Endodermal cell (in vitro differentiated cells): ENCODE results near the gene INO80C. TPM values are rescaled to one million over a fixed set of nuclear protein-coding genes. Genes with fewer than 3 reads are reported as not detected.

ENCODE experiments used
- DNase-seq: peaks from one replicate; pipeline ENCODE4 v3.0.0-alpha.2; 2017
- H3K27ac ChIP-seq: 2 replicates; pipeline ENCODE4 v1.5.1; 2013; ENCODE audit warnings: mild to moderate bottlenecking, low read depth, low read length, moderate library complexity
- H3K27me3 ChIP-seq: 2 replicates; pipeline ENCODE4 v1.6.1; 2013; ENCODE audit warnings: mild to moderate bottlenecking, low read length, moderate library complexity; ENCODE audit not compliant: insufficient read depth, control insufficient read depth, poor library complexity, severe bottlenecking
- H3K36me3 ChIP-seq: 2 replicates; pipeline ENCODE4 v1.7.0; 2013; ENCODE audit warnings: mild to moderate bottlenecking, low read length, moderate library complexity; ENCODE audit not compliant: control insufficient read depth, insufficient read depth
- H3K4me1 ChIP-seq: one replicate; pipeline ENCODE4 v1.7.0; 2013; ENCODE audit warnings: low read length; ENCODE audit not compliant: control insufficient read depth, insufficient read depth
- H3K4me3 ChIP-seq: 2 replicates; pipeline ENCODE4 v1.5.1; 2013; ENCODE audit warnings: mild to moderate bottlenecking, low read length, moderate library complexity
- H3K9ac ChIP-seq: 2 replicates; pipeline ENCODE4 v1.6.1; 2013; ENCODE audit warnings: mild to moderate bottlenecking, low read length, moderate library complexity; ENCODE audit not compliant: poor library complexity, severe bottlenecking; ENCODE audit errors: extremely low read depth
- H3K9me3 ChIP-seq: 2 replicates; pipeline ENCODE4 v1.6.1; 2013; ENCODE audit warnings: mild to moderate bottlenecking, low read length, moderate library complexity; ENCODE audit not compliant: control insufficient read depth
- H3K27ac Mint-ChIP-seq: 2 replicates; pipeline ENCODE4 v1.8.0; 2020; ENCODE audit warnings: mixed read lengths
- H3K27me3 Mint-ChIP-seq: 2 replicates; pipeline ENCODE4 v1.8.0; 2021; ENCODE audit warnings: mild to moderate bottlenecking, mixed read lengths; ENCODE audit not compliant: insufficient read depth
- H3K36me3 Mint-ChIP-seq: 2 replicates; pipeline ENCODE4 v1.8.0; 2020; ENCODE audit warnings: low read depth, mixed read lengths
- H3K4me1 Mint-ChIP-seq: 2 replicates; pipeline ENCODE4 v1.8.0; 2020; ENCODE audit warnings: mixed read lengths
- H3K4me3 Mint-ChIP-seq: 2 replicates; pipeline ENCODE4 v1.8.0; 2020; ENCODE audit warnings: mild to moderate bottlenecking, moderate library complexity, mixed read lengths
- H3K9me3 Mint-ChIP-seq: 2 replicates; pipeline ENCODE4 v1.8.0; 2020; ENCODE audit warnings: mild to moderate bottlenecking, mixed read lengths
- WGBS, 2 experiments: methylation state at CpG; one replicate each; pipeline versions ENCODE4 v1.1.5 to v1.1.7; 2013; ENCODE audit warnings: missing lambda C conversion rate in 2 of 2, mixed read lengths in 1 of 2; ENCODE audit not compliant: insufficient coverage in 1 of 2, insufficient read length in 1 of 2; 5-methylcytosine and 5-hydroxymethylcytosine counted together
- total RNA-seq, 2 donors: library from RNA; stranded (reverse); fragmentation: NEBNext Ultra II Directional in 1 of 2; extraction: Animal tissue kit (Norgen Biotek cat#: 25700) in 1 of 2; gene quantifications; 2 replicates in 1 of 2; 3 replicates in 1 of 2; pipeline ENCODE4 v1.2.1, GENCODE V29; 2021
- TF ChIP-seq, protein P1 (sequence below): fragments of 200-600 bp; sonication (generic); conservative IDR thresholded peaks from 2 replicates; pipeline ENCODE4 v1.5.0; 2021; ENCODE audit warnings: antibody characterized with exemption, mild to moderate bottlenecking

Gene INO80C
- total RNA-seq, 2 donors from 2014 or later: 31.1 to 31.9 TPM

DNA sequence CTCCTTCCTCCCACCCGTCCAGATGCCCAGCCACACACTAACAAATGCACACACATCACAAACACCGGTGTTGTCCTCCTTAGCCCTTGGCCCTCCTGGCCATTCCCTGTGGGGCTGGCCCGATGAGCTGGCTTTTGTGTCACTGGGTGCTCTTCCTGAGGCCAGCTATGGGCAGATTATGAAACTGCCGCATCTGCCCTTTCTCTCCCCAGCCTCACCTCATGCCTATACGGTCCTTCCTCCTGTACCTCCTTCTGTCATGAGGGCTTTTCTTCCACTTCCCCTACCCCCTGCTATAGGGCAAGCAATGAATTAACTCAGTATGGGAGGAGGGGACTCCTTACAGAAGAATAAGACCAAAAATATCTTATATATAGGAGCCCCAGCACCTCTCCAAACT is 10.3 kb upstream of the INO80C start:
- Histone ChIP-seq H3K4me3 (no peak overlapping the region), H3K27me3 (no peaks in the 10 kb centered on the region), H3K36me3 (no peaks in the 10 kb centered on the region), H3K4me1 (peaks cover 2% of the 10 kb centered on the region), H3K27ac (no peak overlapping the region), H3K9me3 (no peaks in the 10 kb centered on the region), H3K9ac (no peak overlapping the region)
- Mint-ChIP-seq H3K27me3 (no peaks in the 10 kb centered on the region), H3K9me3 (no peaks in the 10 kb centered on the region), H3K36me3 (no peaks in the 10 kb centered on the region), H3K4me3 (no peak overlapping the region), H3K4me1 (peaks cover 2% of the 10 kb centered on the region), H3K27ac (no peak overlapping the region)
- TF ChIP-seq, protein P1, sequence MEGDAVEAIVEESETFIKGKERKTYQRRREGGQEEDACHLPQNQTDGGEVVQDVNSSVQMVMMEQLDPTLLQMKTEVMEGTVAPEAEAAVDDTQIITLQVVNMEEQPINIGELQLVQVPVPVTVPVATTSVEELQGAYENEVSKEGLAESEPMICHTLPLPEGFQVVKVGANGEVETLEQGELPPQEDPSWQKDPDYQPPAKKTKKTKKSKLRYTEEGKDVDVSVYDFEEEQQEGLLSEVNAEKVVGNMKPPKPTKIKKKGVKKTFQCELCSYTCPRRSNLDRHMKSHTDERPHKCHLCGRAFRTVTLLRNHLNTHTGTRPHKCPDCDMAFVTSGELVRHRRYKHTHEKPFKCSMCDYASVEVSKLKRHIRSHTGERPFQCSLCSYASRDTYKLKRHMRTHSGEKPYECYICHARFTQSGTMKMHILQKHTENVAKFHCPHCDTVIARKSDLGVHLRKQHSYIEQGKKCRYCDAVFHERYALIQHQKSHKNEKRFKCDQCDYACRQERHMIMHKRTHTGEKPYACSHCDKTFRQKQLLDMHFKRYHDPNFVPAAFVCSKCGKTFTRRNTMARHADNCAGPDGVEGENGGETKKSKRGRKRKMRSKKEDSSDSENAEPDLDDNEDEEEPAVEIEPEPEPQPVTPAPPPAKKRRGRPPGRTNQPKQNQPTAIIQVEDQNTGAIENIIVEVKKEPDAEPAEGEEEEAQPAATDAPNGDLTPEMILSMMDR: no peak
- 97 to 98% methylated on average over 5 of the region's 5 CpGs for WGBS, 2 experiments
- peak; percentile 35 for DNase-seq

DNA sequence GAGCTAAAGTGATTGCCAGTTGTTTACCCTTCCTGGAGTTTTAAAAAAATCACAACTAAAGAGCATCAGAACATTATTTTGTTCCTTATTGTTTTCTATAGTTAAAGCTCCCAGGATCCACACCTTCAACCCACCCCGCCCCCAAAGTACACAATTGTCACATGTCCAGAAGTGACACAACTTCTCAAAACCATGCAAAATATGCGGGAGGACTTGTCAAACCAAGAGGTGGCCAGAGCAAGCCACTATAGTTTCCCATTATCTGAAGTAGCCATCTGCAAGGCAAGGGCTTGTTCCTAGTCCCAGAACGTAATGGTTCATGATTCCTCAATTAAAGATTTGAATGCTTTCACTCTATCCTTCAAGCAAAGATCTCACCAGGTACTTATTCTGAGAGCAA is 9.9 kb upstream of the INO80C start:
- no peaks in the 10 kb centered on the region for H3K9me3 Mint-ChIP-seq

DNA sequence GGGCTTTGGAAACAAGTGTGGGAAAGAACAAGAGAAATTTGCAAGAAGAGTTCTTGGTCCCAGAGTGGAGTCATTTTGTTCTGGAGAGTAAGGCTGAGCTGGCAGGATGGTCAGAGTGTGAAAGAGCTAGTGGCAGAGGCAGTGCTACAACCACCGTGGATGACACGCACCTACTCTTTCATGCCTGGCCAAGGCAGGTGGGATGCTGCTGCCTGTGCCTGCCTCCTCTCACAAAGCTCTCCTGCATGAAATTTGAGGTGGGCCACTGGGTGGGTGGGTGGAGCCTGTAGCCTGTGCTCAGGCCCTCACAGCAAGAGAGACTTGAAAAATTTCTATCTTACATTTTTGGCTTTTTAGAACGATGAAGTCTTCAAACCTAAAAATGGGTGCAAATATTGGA is 9.4 kb upstream of the INO80C start:
- WGBS, 2 experiments: 84 to 100% methylated on average over 1 to 3 of the region's 3 CpGs
- H3K27me3 ChIP-seq: no peaks in the 10 kb centered on the region
- no peak overlapping the region for H3K4me3 ChIP-seq
- TF ChIP-seq, protein P1: no peak
- no peaks in the 10 kb centered on the region for H3K9me3 ChIP-seq
- no peaks in the 10 kb centered on the region for H3K36me3 ChIP-seq
- Mint-ChIP-seq H3K4me3 (no peak overlapping the region), H3K9me3 (no peaks in the 10 kb centered on the region), H3K27ac (no peak overlapping the region), H3K27me3 (no peaks in the 10 kb centered on the region), H3K36me3 (no peaks in the 10 kb centered on the region), H3K4me1 (no peaks in the 10 kb centered on the region)
- no peak overlapping the region for H3K27ac ChIP-seq
- no peak overlapping the region for H3K9ac ChIP-seq
- DNase-seq: peak; percentile 65
- no peaks in the 10 kb centered on the region for H3K4me1 ChIP-seq

More for the DNA sequence above, 9.9 kb upstream of the INO80C start:
- no peaks in the 10 kb centered on the region for H3K36me3 ChIP-seq
- H3K27me3 Mint-ChIP-seq: no peaks in the 10 kb centered on the region
- no peaks in the 10 kb centered on the region for H3K4me1 Mint-ChIP-seq
- H3K27me3 ChIP-seq: no peaks in the 10 kb centered on the region
- H3K27ac Mint-ChIP-seq: no peak overlapping the region
- no peak overlapping the region for H3K9ac ChIP-seq
- no peak overlapping the region for H3K27ac ChIP-seq
- 84 to 100% methylated on average over 1 to 3 of the region's 3 CpGs for WGBS, 2 experiments
- H3K4me3 Mint-ChIP-seq: no peak overlapping the region
- H3K36me3 Mint-ChIP-seq: no peaks in the 10 kb centered on the region
- no peaks in the 10 kb centered on the region for H3K4me1 ChIP-seq
- H3K4me3 ChIP-seq: no peak overlapping the region
- DNase-seq: peak; percentile 32
- no peaks in the 10 kb centered on the region for H3K9me3 ChIP-seq
- TF ChIP-seq, protein P1: no peak
